A673 (cell line): ENCODE results near the gene TBXA2R.

Experiments used
- EZH2 ChIP-seq: fragments of 200-600 bp; sonication (generic); IDR thresholded peaks from 2 replicates; pipeline ENCODE4 v1.6.1; 2017; ENCODE audit warnings: borderline replicate concordance, low read depth, mild to moderate bottlenecking, mixed read lengths, antibody characterized with exemption, low read length; ENCODE audit not compliant: poor library complexity, severe bottlenecking
- TF ChIP-seq, protein P1 (sequence below): fragments of 300-800, 200-600 bp; sonication (generic); conservative IDR thresholded peaks from 2 replicates; pipeline ENCODE4 v1.5.1; 2017; ENCODE audit warnings: low read depth, mild to moderate bottlenecking, antibody characterized with exemption, low read length, moderate library complexity, mixed read lengths

DNA sequence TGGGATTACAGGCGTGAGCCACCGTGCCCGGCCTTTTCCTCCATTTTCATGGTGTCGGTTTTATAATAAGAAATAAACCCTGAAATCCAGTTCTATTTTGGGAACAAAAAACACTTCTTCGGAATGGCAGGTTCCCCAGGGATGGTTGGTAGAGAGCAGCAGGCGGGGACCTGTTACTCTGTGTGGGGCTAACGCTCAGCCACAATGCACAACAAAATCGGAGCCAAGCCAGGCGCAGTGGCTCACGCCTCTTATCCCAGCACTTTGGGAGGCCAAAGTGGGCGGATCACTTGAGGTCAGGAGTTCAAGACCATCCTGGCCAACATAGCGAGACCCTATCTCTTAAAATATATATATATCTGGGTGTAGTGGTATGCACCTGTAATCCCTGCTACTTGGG, 5.7 kb downstream of the TBXA2R start:
- TF ChIP-seq, protein P1, sequence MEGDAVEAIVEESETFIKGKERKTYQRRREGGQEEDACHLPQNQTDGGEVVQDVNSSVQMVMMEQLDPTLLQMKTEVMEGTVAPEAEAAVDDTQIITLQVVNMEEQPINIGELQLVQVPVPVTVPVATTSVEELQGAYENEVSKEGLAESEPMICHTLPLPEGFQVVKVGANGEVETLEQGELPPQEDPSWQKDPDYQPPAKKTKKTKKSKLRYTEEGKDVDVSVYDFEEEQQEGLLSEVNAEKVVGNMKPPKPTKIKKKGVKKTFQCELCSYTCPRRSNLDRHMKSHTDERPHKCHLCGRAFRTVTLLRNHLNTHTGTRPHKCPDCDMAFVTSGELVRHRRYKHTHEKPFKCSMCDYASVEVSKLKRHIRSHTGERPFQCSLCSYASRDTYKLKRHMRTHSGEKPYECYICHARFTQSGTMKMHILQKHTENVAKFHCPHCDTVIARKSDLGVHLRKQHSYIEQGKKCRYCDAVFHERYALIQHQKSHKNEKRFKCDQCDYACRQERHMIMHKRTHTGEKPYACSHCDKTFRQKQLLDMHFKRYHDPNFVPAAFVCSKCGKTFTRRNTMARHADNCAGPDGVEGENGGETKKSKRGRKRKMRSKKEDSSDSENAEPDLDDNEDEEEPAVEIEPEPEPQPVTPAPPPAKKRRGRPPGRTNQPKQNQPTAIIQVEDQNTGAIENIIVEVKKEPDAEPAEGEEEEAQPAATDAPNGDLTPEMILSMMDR: no peak
- no peak for TF ChIP-seq EZH2
